ENCODE results near the gene SLC7A8.

GRCh38 chr14:23109769-23110168, 73.7 kb downstream of the SLC7A8 start:
- no peak for TF ChIP-seq CTCF (IDR thresholded peaks at IDR 0.05)
- TF ChIP-seq POLR2A (IDR thresholded peaks at IDR 0.05), result no peak

Data from lower leg skin (tissue), 3 donors.